H9 (cell line): ENCODE data around the gene STX7. TPM values are rescaled to one million over a fixed set of nuclear protein-coding genes. Genes with fewer than 3 reads are reported as not detected.

Source experiments
- DNase-seq: peaks from one replicate; pipeline ENCODE4 v3.0.0-alpha.2; 2017
- H2AFZ ChIP-seq: one replicate; pipeline ENCODE4 v1.6.1; 2013; ENCODE audit warnings: mild to moderate bottlenecking, low read length, control low read depth, moderate library complexity
- H2AK5ac ChIP-seq: 2 replicates; pipeline ENCODE4 v1.6.1; 2013; ENCODE audit warnings: low read length, control low read depth, mixed read lengths; ENCODE audit not compliant: insufficient read length
- H2BK120ac ChIP-seq: one replicate; pipeline ENCODE4 v1.6.1; 2013; ENCODE audit warnings: low read depth, mild to moderate bottlenecking, low read length, control low read depth, inconsistent platforms; ENCODE audit not compliant: poor library complexity, severe bottlenecking
- H2BK12ac ChIP-seq: 2 replicates; pipeline ENCODE4 v1.6.1; 2013; ENCODE audit warnings: low read length, control low read depth, mixed read lengths, low read depth; ENCODE audit not compliant: insufficient read length
- H2BK15ac ChIP-seq: 2 replicates; pipeline ENCODE4 v1.6.1; 2013; ENCODE audit warnings: low read depth, low read length, control low read depth
- H2BK20ac ChIP-seq: one replicate; pipeline ENCODE4 v1.6.1; 2013; ENCODE audit warnings: low read depth, mild to moderate bottlenecking, low read length, control low read depth, inconsistent platforms; ENCODE audit not compliant: poor library complexity, severe bottlenecking
- H2BK5ac ChIP-seq: 2 replicates; pipeline ENCODE4 v1.6.1; 2013; ENCODE audit warnings: low read length, control low read depth, mixed read lengths; ENCODE audit not compliant: insufficient read length
- H3K14ac ChIP-seq: 2 replicates; pipeline ENCODE4 v1.6.1; 2013; ENCODE audit warnings: low read length, control low read depth; ENCODE audit not compliant: insufficient read depth
- H3K18ac ChIP-seq: 2 replicates; pipeline ENCODE4 v1.6.1; 2013; ENCODE audit warnings: low read depth, mild to moderate bottlenecking, mixed read lengths, low read length, control low read depth; ENCODE audit not compliant: insufficient read length
- H3K23ac ChIP-seq: 2 replicates; pipeline ENCODE4 v1.6.1; 2013; ENCODE audit warnings: low read length, control low read depth, mixed read lengths, low read depth; ENCODE audit not compliant: insufficient read length
- H3K23me2 ChIP-seq: 2 replicates; pipeline ENCODE4 v1.6.1; 2013; ENCODE audit warnings: low read depth, mild to moderate bottlenecking, mixed read lengths, low read length, control low read depth; ENCODE audit not compliant: insufficient read length, poor library complexity, severe bottlenecking
- H3K27ac ChIP-seq: 2 replicates; pipeline ENCODE4 v1.5.1; 2013; ENCODE audit warnings: low read length, control low read depth, mixed read lengths, low read depth; ENCODE audit not compliant: insufficient read length
- H3K27me3 ChIP-seq: 2 replicates; pipeline ENCODE4 v1.6.1; 2013; ENCODE audit warnings: low read length, control low read depth, inconsistent platforms; ENCODE audit not compliant: insufficient read depth
- H3K4ac ChIP-seq: 2 replicates; pipeline ENCODE4 v1.6.1; 2013; ENCODE audit warnings: low read depth, mild to moderate bottlenecking, control low read depth, inconsistent platforms, low read length, moderate library complexity
- H3K4me1 ChIP-seq: 2 replicates; pipeline ENCODE4 v1.6.1; 2013; ENCODE audit warnings: low read length, control low read depth, inconsistent platforms; ENCODE audit not compliant: insufficient read depth
- H3K4me2 ChIP-seq: 2 replicates; pipeline ENCODE4 v1.6.1; 2013; ENCODE audit warnings: low read length, control low read depth, mixed read lengths; ENCODE audit not compliant: insufficient read length, insufficient read depth
- H3K56ac ChIP-seq: 2 replicates; pipeline ENCODE4 v1.6.1; 2013; ENCODE audit warnings: low read depth, mild to moderate bottlenecking, mixed read lengths, low read length, control low read depth; ENCODE audit not compliant: insufficient read length
- H3K79me1 ChIP-seq: 2 replicates; pipeline ENCODE4 v1.6.1; 2013; ENCODE audit warnings: low read depth, mild to moderate bottlenecking, moderate library complexity, low read length, control low read depth, inconsistent platforms; ENCODE audit not compliant: insufficient read depth, poor library complexity, severe bottlenecking
- H3K79me2 ChIP-seq: 2 replicates; pipeline ENCODE4 v1.6.1; 2013; ENCODE audit warnings: low read length, control low read depth, inconsistent platforms; ENCODE audit not compliant: insufficient read depth
- H3K9ac ChIP-seq: 2 replicates; pipeline ENCODE4 v1.6.1; 2013; ENCODE audit warnings: low read length, control low read depth, mixed read lengths; ENCODE audit not compliant: insufficient read length; ENCODE audit errors: extremely low read depth
- H3K9me3 ChIP-seq: one replicate; pipeline ENCODE4 v1.6.1; 2013; ENCODE audit warnings: low read depth, low read length, inconsistent platforms; ENCODE audit not compliant: control insufficient read depth
- H3T11ph ChIP-seq: one replicate; pipeline ENCODE4 v1.6.1; 2013; ENCODE audit warnings: mild to moderate bottlenecking, low read length, control low read depth, inconsistent platforms
- H4K20me1 ChIP-seq: one replicate; pipeline ENCODE4 v1.6.1; 2013; ENCODE audit not compliant: control insufficient read depth, insufficient read length, insufficient read depth
- H4K5ac ChIP-seq: 2 replicates; pipeline ENCODE4 v1.6.1; 2013; ENCODE audit warnings: low read depth, mild to moderate bottlenecking, mixed read lengths, low read length, control low read depth; ENCODE audit not compliant: insufficient read length
- H4K8ac ChIP-seq: replicated peaks from 2 replicates; pipeline ENCODE4 v1.6.1; 2013; ENCODE audit warnings: low read length, control low read depth, mixed read lengths, low read depth; ENCODE audit not compliant: insufficient read length
- H4K91ac ChIP-seq: 2 replicates; pipeline ENCODE4 v1.6.1; 2013; ENCODE audit warnings: low read depth, mild to moderate bottlenecking, moderate library complexity, mixed read lengths, low read length, control low read depth; ENCODE audit not compliant: insufficient read length
- H3K27ac Mint-ChIP-seq, 3 experiments: 2 replicates in 2 of 3; 3 replicates in 1 of 3; pipeline ENCODE4 v1.8.0; 2020 to 2021; ENCODE audit warnings: mixed read lengths in 3 of 3, mild to moderate bottlenecking in 1 of 3, moderate library complexity in 1 of 3
- H3K27me3 Mint-ChIP-seq: 2 replicates; pipeline ENCODE4 v1.8.0; 2021; ENCODE audit warnings: low read depth, mild to moderate bottlenecking, moderate library complexity, mixed read lengths
- H3K36me3 Mint-ChIP-seq, 3 experiments: 2 replicates in 2 of 3; 3 replicates in 1 of 3; pipeline ENCODE4 v1.8.0; 2020 to 2021; ENCODE audit warnings: low read depth in 3 of 3, mixed read lengths in 3 of 3; ENCODE audit not compliant: insufficient read depth in 1 of 3
- H3K4me1 Mint-ChIP-seq, 2 experiments: 2 replicates each; pipeline ENCODE4 v1.8.0; 2020; ENCODE audit warnings: mixed read lengths in 2 of 2
- H3K4me3 Mint-ChIP-seq, 2 experiments: 2 replicates in 1 of 2; 3 replicates in 1 of 2; pipeline ENCODE4 v1.8.0; 2020 to 2021; ENCODE audit warnings: mild to moderate bottlenecking in 2 of 2, mixed read lengths in 2 of 2, moderate library complexity in 1 of 2
- H3K9me3 Mint-ChIP-seq, 2 experiments: 2 replicates in 1 of 2; 3 replicates in 1 of 2; pipeline ENCODE4 v1.8.0; 2020; ENCODE audit warnings: mild to moderate bottlenecking in 2 of 2, mixed read lengths in 2 of 2, moderate library complexity in 1 of 2
- CTCF ChIP-seq: fragments of 200-600 bp; sonication (generic); conservative IDR thresholded peaks from 3 replicates; pipeline ENCODE4 v1.8.0; 2021; ENCODE audit warnings: antibody characterized with exemption, mild to moderate bottlenecking
- WGBS: extraction: QIAGEN DNeasy Blood & Tissue Kit; methylation state at CpG from one replicate; pipeline ENCODE4 v1.1.7; 2013; ENCODE audit warnings: missing lambda C conversion rate, low lambda C conversion rate, mixed read lengths; ENCODE audit not compliant: insufficient read length; ENCODE audit errors: extremely low coverage; 5-methylcytosine and 5-hydroxymethylcytosine counted together
- total RNA-seq: library from RNA; stranded (reverse); gene quantifications from 2 replicates; pipeline ENCODE4 v1.2.1, GENCODE V29; 2021

The STX7 gene
- total RNA-seq, 1 experiment from 2014 or later: 30.0 TPM

- H3K4me3 Mint-ChIP-seq: no peak overlapping the region
- H3K4me2 ChIP-seq: no peak overlapping the region
- no peaks in the 10 kb centered on the region for H4K20me1 ChIP-seq
- no peaks in the 10 kb centered on the region for H3K79me2 ChIP-seq
- H2BK20ac ChIP-seq: no peak overlapping the region
- H3K27me3 ChIP-seq: no peaks in the 10 kb centered on the region
- H3K23me2 ChIP-seq: no peaks in the 10 kb centered on the region
- no peak overlapping the region for H4K91ac ChIP-seq
- H3K4me1 ChIP-seq: no peaks in the 10 kb centered on the region
- no peak overlapping the region for H3K9ac ChIP-seq
- H2BK5ac ChIP-seq: no peak overlapping the region
- no peak overlapping the region for H3K4ac ChIP-seq
- no peak for TF ChIP-seq CTCF
- H3K27ac ChIP-seq: no peak overlapping the region
- H3K36me3 Mint-ChIP-seq: peaks cover 1 to 12% (median 5%) of the 10 kb centered on the region in 3 experiments; a peak in 2 of 7 replicates
- no peak overlapping the region for H3K27ac Mint-ChIP-seq
- H3K23ac ChIP-seq: no peak overlapping the region
- no peak overlapping the region for H3K56ac ChIP-seq
- peaks cover under 1% of the 10 kb centered on the region for H3K27me3 Mint-ChIP-seq
- H2BK12ac ChIP-seq: no peak overlapping the region
- H3K4me1 Mint-ChIP-seq: no peaks in the 10 kb centered on the region
- no peak overlapping the region for H4K8ac ChIP-seq
- H3K14ac ChIP-seq: no peak overlapping the region
- no peak overlapping the region for H3K18ac ChIP-seq
- no CpG with 5 or more reads among the region's 5 CpGs for WGBS
- H3K79me1 ChIP-seq: no peaks in the 10 kb centered on the region
- no peak overlapping the region for H2AFZ ChIP-seq
- H2BK15ac ChIP-seq: no peak overlapping the region
- H3K9me3 ChIP-seq: peaks cover 4% of the 10 kb centered on the region
- no peak overlapping the region for H4K5ac ChIP-seq
- H3T11ph ChIP-seq: no peak overlapping the region
- no peak overlapping the region for H2BK120ac ChIP-seq
- DNase-seq: no peak
- no peak overlapping the region for H2AK5ac ChIP-seq
- peaks cover 12% of the 10 kb centered on the region in 2 experiments; a peak in 4 of 5 replicates for H3K9me3 Mint-ChIP-seq
These were observed 100.0 kb downstream of the STX7 start for GRCh38 chr6:132412656-132413498.
